Measurements from ENCODE around the gene MPG. TPM values are rescaled to one million over a fixed set of nuclear protein-coding genes. Genes with fewer than 3 reads are reported as not detected.

Gene MPG
- polyA plus RNA-seq, 1 of the 3 experiments (the other 2 are of a cell fraction): 98.3 TPM

DNA sequence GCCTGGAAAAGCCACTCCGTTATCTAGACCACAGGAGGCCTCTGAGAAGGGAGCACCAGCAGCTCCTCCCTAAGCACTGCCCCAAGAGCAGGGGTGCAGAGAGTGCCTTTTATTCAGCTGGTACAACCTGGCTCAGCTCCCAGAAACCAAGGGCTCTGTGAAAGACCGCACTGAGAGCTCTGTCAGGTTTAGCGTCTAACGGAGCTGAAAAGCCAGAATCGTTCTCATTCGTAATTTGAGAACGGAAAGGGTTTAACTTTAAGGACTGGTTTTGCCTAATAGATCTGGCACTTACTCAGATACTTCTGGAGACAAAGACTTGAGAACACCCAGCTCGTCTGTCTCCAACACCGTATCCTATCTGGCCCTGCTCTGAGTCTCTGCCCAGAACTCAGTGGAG lies 13.5 kb downstream of the MPG start:
- ChIA-PET CTCF (interaction anchor here (0.8 to 27.8 kb wide), 5 partner anchors 13 to 89 kb away, joined by 3 to 793 read pairs (median 5); partner anchors contain the start of genes HBQ1 and RHBDF1), POLR2A (interaction anchor here (1.6 kb wide), 1 partner anchor 12 kb away, joined by 5 read pairs; no protein-coding TSS in a partner anchor)
- Histone ChIP-seq H3K4me3 (ENCODE audit: low read depth in 2 of 2, low read length in 1 of 2) (no peak overlapping the region), H4K20me1 (ENCODE audit: insufficient read depth) (peaks cover 5% of the 10 kb centered on the region; the same call in 1 of the 2 replicates), H3F3A (replicated peaks; ENCODE audit: insufficient read depth) (peaks cover under 1% of the 10 kb centered on the region), H3K9ac (no peak overlapping the region), H3K4me1 (ENCODE audit: control insufficient read depth in 1 of 2, insufficient read depth in 2 of 2, low read depth in 1 of 2, low read length in 1 of 2) (peaks cover 0 to 11% of the 10 kb centered on the region in 2 experiments; a peak in 1 of 4 replicates), H3K9me3 (no peaks in the 10 kb centered on the region), H3K4me2 (no peak overlapping the region), H3K79me2 (ENCODE audit: insufficient read depth) (no peaks in the 10 kb centered on the region), H2AFZ (ENCODE audit: low read depth) (no peak overlapping the region), H3K9me2 (no peaks in the 10 kb centered on the region), H3K27me3 (ENCODE audit: insufficient read depth) (no peaks in the 10 kb centered on the region), H3K27ac (ENCODE audit: low read depth in 2 of 2, low read length in 1 of 2) (no peak overlapping the region), H3K36me3 (replicated peaks in 1 of 2; ENCODE audit: control insufficient read depth in 1 of 2, insufficient read depth in 2 of 2, low read length in 1 of 2) (peaks cover 0 to 25% of the 10 kb centered on the region in 2 experiments)
- WGBS (ENCODE audit: low lambda C conversion rate): 91% methylated on average over 9 of the region's 9 CpGs
- no peak for DNase-seq
- TF ChIP-seq USF2 (IDR thresholded peaks at IDR 0.05; ENCODE audit: borderline replicate concordance, low read depth, low read length) (no peak), CHD2 (IDR thresholded peaks at IDR 0.05; ENCODE audit: low read length, partially characterized antibody) (no peak), FOSL2 (IDR thresholded peaks at IDR 0.05; ENCODE audit: borderline replicate concordance, low read depth) (no peak)

DNA sequence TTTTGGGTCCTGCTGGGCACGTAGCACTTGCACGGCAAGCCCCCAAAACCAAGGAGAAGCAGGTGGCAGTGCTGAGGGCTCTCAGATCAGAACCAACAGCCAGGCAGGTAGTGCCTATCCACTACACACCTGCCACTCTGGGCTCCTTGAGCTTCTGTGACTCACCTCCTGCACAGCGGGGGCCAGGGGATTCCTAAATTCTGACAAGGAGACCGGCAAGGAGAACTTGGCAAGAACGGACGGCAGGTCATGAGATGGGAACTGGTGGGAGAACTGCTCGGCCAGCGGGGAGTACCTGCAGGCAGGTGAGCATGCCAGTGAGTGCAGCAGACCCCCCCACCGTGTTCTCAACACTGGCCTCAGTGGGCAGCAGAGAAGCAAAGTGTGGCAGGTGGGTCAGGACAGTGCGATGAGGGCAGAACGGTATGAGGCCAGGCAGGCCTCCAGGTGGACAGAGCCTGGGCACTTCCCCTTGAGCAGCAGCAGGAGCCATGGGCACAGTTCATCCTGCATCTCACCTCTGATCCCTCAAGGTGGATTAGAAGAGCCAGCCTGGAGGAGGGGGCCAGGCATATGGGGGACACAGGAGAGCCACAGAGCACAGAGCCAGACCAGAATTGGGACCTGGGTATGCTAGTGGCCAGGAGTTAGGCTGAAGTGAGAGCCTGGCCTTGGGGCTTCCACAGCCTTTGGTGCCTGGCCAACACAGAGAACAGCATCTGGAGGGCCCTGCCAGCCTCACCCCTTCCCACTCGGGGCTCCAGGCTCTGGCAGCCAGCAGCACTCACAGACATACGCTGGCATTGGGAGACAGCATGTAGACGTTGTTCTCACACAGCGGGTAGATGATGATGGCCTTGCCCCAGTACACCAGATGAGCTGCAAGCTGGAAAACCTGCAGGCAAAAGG lies 14.7 kb downstream of the MPG start:
- Histone ChIP-seq H3K27ac (ENCODE audit: low read depth in 2 of 2, low read length in 1 of 2) (no peak overlapping the region; a peak in 1 of 4 replicates), H3K36me3 (replicated peaks in 1 of 2; ENCODE audit: control insufficient read depth in 1 of 2, insufficient read depth in 2 of 2, low read length in 1 of 2) (peaks cover 0 to 18% of the 10 kb centered on the region in 2 experiments), H3K27me3 (ENCODE audit: insufficient read depth) (no peaks in the 10 kb centered on the region), H3F3A (replicated peaks; ENCODE audit: insufficient read depth) (peaks cover 8% of the 10 kb centered on the region), H3K4me3 (ENCODE audit: low read depth in 2 of 2, low read length in 1 of 2) (no peak overlapping the region), H3K9me2 (no peaks in the 10 kb centered on the region), H3K4me2 (no peak overlapping the region), H2AFZ (ENCODE audit: low read depth) (no peak overlapping the region), H3K79me2 (ENCODE audit: insufficient read depth) (no peaks in the 10 kb centered on the region), H3K9me3 (no peaks in the 10 kb centered on the region), H3K9ac (no peak overlapping the region), H3K4me1 (ENCODE audit: control insufficient read depth in 1 of 2, insufficient read depth in 2 of 2, low read depth in 1 of 2, low read length in 1 of 2) (peaks cover 0 to 11% of the 10 kb centered on the region in 2 experiments; a peak in 1 of 4 replicates), H4K20me1 (ENCODE audit: insufficient read depth) (peaks cover 9% of the 10 kb centered on the region; the same call in 1 of the 2 replicates)
- CTCF ChIA-PET: interaction anchor here (0.9 to 27.8 kb wide), 6 partner anchors 9 to 88 kb away, joined by 3 to 793 read pairs (median 5); partner anchors contain the start of genes HBQ1 and RHBDF1
- no peak for TF ChIP-seq FOXJ3 (CRISPR knock-in tag; IDR thresholded peaks at IDR 0.05)
- TF ChIP-seq EP300 (IDR thresholded peaks at IDR 0.05; ENCODE audit: borderline replicate concordance in 1 of 2, low read depth in 1 of 2, low read length in 1 of 2): no peak
- TF ChIP-seq POLR2AphosphoS5 (IDR thresholded peaks at IDR 0.05; ENCODE audit: low read depth, low read length): no peak
- TF ChIP-seq RFX5 (IDR thresholded peaks at IDR 0.05; ENCODE audit: low read length): no peak
- TF ChIP-seq, protein P1, sequence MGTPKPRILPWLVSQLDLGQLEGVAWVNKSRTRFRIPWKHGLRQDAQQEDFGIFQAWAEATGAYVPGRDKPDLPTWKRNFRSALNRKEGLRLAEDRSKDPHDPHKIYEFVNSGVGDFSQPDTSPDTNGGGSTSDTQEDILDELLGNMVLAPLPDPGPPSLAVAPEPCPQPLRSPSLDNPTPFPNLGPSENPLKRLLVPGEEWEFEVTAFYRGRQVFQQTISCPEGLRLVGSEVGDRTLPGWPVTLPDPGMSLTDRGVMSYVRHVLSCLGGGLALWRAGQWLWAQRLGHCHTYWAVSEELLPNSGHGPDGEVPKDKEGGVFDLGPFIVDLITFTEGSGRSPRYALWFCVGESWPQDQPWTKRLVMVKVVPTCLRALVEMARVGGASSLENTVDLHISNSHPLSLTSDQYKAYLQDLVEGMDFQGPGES (IDR thresholded peaks at IDR 0.05; ENCODE audit: low read depth, low read length): no peak
- POLR2A ChIA-PET: no interaction called here
- DNase-seq: no peak
- WGBS (ENCODE audit: low lambda C conversion rate): 86% methylated on average over 14 of the region's 15 CpGs
